Activated CD4-positive, alpha-beta memory T cell treated with anti-CD3 and anti-CD28 coated beads, Interleukin-2, amount 10 ng/mL, durations not matched to agents 7 days and 5 days (primary cell): ENCODE results near the gene DENND6A. TPM values are rescaled to one million over a fixed set of nuclear protein-coding genes. Genes with fewer than 3 reads are reported as not detected.
"Not testable (repeated sequence)": the region's sequence is repeated elsewhere in the genome, so short reads cannot be mapped to it uniquely, and the experiment has no call there.

Experiments
- CTCF ChIA-PET: fragments of 350-600 bp; sonication (Branson Sonifier 250); formaldehyde crosslinking; loops from one replicate; lab custom pipeline; 2021; ENCODE audit warnings: antibody characterized with exemption, inconsistent platforms; lab: Charles Lee
- POLR2A ChIA-PET: fragments of 350-600 bp; sonication (Branson Sonifier 250); formaldehyde crosslinking; loops from one replicate; lab custom pipeline; 2021; ENCODE audit warnings: antibody characterized with exemption; lab: Charles Lee
- DNase-seq: peaks from one replicate; pipeline ENCODE4 v3.0.0-alpha.2; 2020
- H3K27ac Mint-ChIP-seq: one replicate; pipeline ENCODE4 v1.8.0; 2021; ENCODE audit warnings: mild to moderate bottlenecking, mixed read lengths
- H3K27me3 Mint-ChIP-seq: one replicate; pipeline ENCODE4 v1.8.0; 2021; ENCODE audit warnings: mixed read lengths
- H3K36me3 Mint-ChIP-seq: one replicate; pipeline ENCODE4 v1.8.0; 2021; ENCODE audit warnings: low read depth, mixed read lengths
- H3K4me1 Mint-ChIP-seq: one replicate; pipeline ENCODE4 v1.8.0; 2021; ENCODE audit warnings: mixed read lengths
- H3K4me3 Mint-ChIP-seq: one replicate; pipeline ENCODE4 v1.8.0; 2021; ENCODE audit warnings: mild to moderate bottlenecking, mixed read lengths
- H3K9me3 Mint-ChIP-seq: one replicate; pipeline ENCODE4 v1.8.0; 2021; ENCODE audit warnings: mixed read lengths
- total RNA-seq, 2 experiments: library from RNA; stranded (reverse); gene quantifications; one replicate each; pipeline ENCODE4 v1.2.3, GENCODE V29; 2021

DENND6A gene
- total RNA-seq, 2 experiments from 2014 or later, result 28.5 to 29.6 TPM

- H3K27ac Mint-ChIP-seq, H3K27me3 Mint-ChIP-seq, H3K4me3 Mint-ChIP-seq, CTCF ChIA-PET, H3K4me1 Mint-ChIP-seq, DNase-seq, POLR2A ChIA-PET: not testable (repeated sequence)
- peaks cover 42% of the 10 kb centered on the region for H3K36me3 Mint-ChIP-seq
- H3K9me3 Mint-ChIP-seq, result peaks cover 12% of the 10 kb centered on the region
These were observed 81.0 kb downstream of the DENND6A start for GRCh38 chr3:57611870-57612269.

- CTCF ChIA-PET, result no interaction called here
- Mint-ChIP-seq H3K4me1 (peaks cover 2% of the 10 kb centered on the region), H3K27ac (no peak overlapping the region), H3K36me3 (peaks cover 59% of the 10 kb centered on the region), H3K27me3 (no peaks in the 10 kb centered on the region), H3K4me3 (no peak overlapping the region), H3K9me3 (peaks cover 19% of the 10 kb centered on the region)
- POLR2A ChIA-PET, result interaction anchor here (1.7 kb wide), 1 partner anchor 9 kb away, joined by 8 read pairs; the partner anchor contains the start of gene ARF4
- DNase-seq, result no peak
These were observed 87.2 kb downstream of the DENND6A start for GRCh38 chr3:57605683-57606082.

GRCh38 chr3:57604971-57605370, 87.9 kb downstream of the DENND6A start:
- Mint-ChIP-seq H3K27me3 (no peaks in the 10 kb centered on the region), H3K9me3 (peaks cover 16% of the 10 kb centered on the region), H3K27ac (no peak overlapping the region), H3K4me1 (peaks cover 2% of the 10 kb centered on the region), H3K4me3 (no peak overlapping the region), H3K36me3 (peaks cover 51% of the 10 kb centered on the region)
- POLR2A ChIA-PET, result interaction anchor here (0.6 to 2.1 kb wide), 3 partner anchors 9 to 458 kb away, joined by 3 to 7 read pairs (median 5); partner anchors contain the start of gene PDE12
- CTCF ChIA-PET, result no interaction called here
- no peak for DNase-seq

- POLR2A ChIA-PET, result interaction anchor here (1.3 to 8.7 kb wide), 3 partner anchors 43 to 156 kb away, joined by 3 to 173 read pairs (median 41); partner anchors contain the start of genes PDE12 and SLMAP
- Mint-ChIP-seq H3K27me3 (no peaks in the 10 kb centered on the region), H3K27ac (no peak overlapping the region), H3K36me3 (peaks cover 34% of the 10 kb centered on the region), H3K9me3 (no peaks in the 10 kb centered on the region), H3K4me3 (no peak overlapping the region), H3K4me1 (peaks cover 19% of the 10 kb centered on the region)
- no peak for DNase-seq
- CTCF ChIA-PET, result interaction anchor here (0.7 to 1.3 kb wide), 2 partner anchors 203 to 577 kb away, joined by 3 to 5 read pairs; no protein-coding TSS in a partner anchor
These were observed 92.7 kb downstream of the DENND6A start for GRCh38 chr3:57600195-57600594.

- H3K9me3 Mint-ChIP-seq, result no peaks in the 10 kb centered on the region
- ChIA-PET POLR2A (interaction anchor here (0.7 to 8.7 kb wide), 8 partner anchors 12 to 157 kb away, joined by 3 to 173 read pairs (median 4); partner anchors contain the start of genes DENND6A, PDE12 and SLMAP), CTCF (interaction anchor here (1.3 kb wide), 1 partner anchor 201 kb away, joined by 5 read pairs; no protein-coding TSS in a partner anchor)
- no peak for DNase-seq
- H3K4me3 Mint-ChIP-seq, result peak overlapping the region; percentile 87
- H3K27ac Mint-ChIP-seq, result peak overlapping the region; percentile 98
- peaks cover 32% of the 10 kb centered on the region for H3K4me1 Mint-ChIP-seq
- peaks cover 38% of the 10 kb centered on the region for H3K36me3 Mint-ChIP-seq
- no peaks in the 10 kb centered on the region for H3K27me3 Mint-ChIP-seq
These were observed 94.0 kb downstream of the DENND6A start for GRCh38 chr3:57598765-57599360.

GRCh38 chr3:57597127-57597923, 95.6 kb downstream of the DENND6A start, which contains the start of gene ARF4:
TSS of gene ARF4 (minus strand) at chr3:57597344. CDS start at chr3:57597140, 204 bp downstream.
- no peaks in the 10 kb centered on the region for H3K9me3 Mint-ChIP-seq
- no peaks in the 10 kb centered on the region for H3K27me3 Mint-ChIP-seq
- H3K4me1 Mint-ChIP-seq, result peaks cover 45% of the 10 kb centered on the region
- peak within 1 kb of the TSS; percentile 98 for H3K27ac Mint-ChIP-seq
- peaks cover 43% of the 10 kb centered on the region for H3K36me3 Mint-ChIP-seq
- DNase-seq, result peak; percentile 100
- ChIA-PET CTCF (interaction anchor here (0.7 to 2.8 kb wide), 5 partner anchors 17 to 239 kb away, joined by 3 to 10 read pairs (median 4); partner anchors contain the start of genes DENND6A, PDE12 and SLMAP), POLR2A (interaction anchor here (0.6 to 8.7 kb wide), 25 partner anchors 9 to 709 kb away, joined by 3 to 173 read pairs (median 5); partner anchors contain the start of genes APPL1, DENND6A, HTD2 and PDE12)
- peak within 1 kb of the TSS; percentile 87 for H3K4me3 Mint-ChIP-seq

- H3K9me3 Mint-ChIP-seq, result no peaks in the 10 kb centered on the region
- ChIA-PET CTCF (interaction anchor here (0.6 to 2.8 kb wide), 7 partner anchors 26 to 260 kb away, joined by 3 to 10 read pairs (median 4); partner anchors contain the start of genes DENND6A, PDE12 and SLMAP), POLR2A (interaction anchor here (0.7 to 8.7 kb wide), 21 partner anchors 8 to 680 kb away, joined by 3 to 173 read pairs (median 5); partner anchors contain the start of genes DENND6A, PDE12 and SLMAP)
- peak overlapping the region; percentile 87 for H3K4me3 Mint-ChIP-seq
- DNase-seq, result peak; percentile 77
- H3K36me3 Mint-ChIP-seq, result peaks cover 45% of the 10 kb centered on the region
- H3K27me3 Mint-ChIP-seq, result no peaks in the 10 kb centered on the region
- H3K27ac Mint-ChIP-seq, result peak overlapping the region; percentile 98
- peaks cover 46% of the 10 kb centered on the region for H3K4me1 Mint-ChIP-seq
These were observed 96.3 kb downstream of the DENND6A start for GRCh38 chr3:57596495-57597126.

- peak overlapping the region; percentile 87 for H3K4me3 Mint-ChIP-seq
- peaks cover 50% of the 10 kb centered on the region for H3K4me1 Mint-ChIP-seq
- CTCF ChIA-PET, result no interaction called here
- H3K9me3 Mint-ChIP-seq, result no peaks in the 10 kb centered on the region
- no peaks in the 10 kb centered on the region for H3K27me3 Mint-ChIP-seq
- POLR2A ChIA-PET, result interaction anchor here (0.8 to 8.7 kb wide), 3 partner anchors 14 to 162 kb away, joined by 3 to 173 read pairs (median 6); partner anchors contain the start of genes PDE12 and SLMAP
- peak overlapping the region; percentile 24 for H3K27ac Mint-ChIP-seq
- DNase-seq, result no peak
- H3K36me3 Mint-ChIP-seq, result peaks cover 40% of the 10 kb centered on the region
These were observed 98.3 kb downstream of the DENND6A start for GRCh38 chr3:57594576-57594975.

- CTCF ChIA-PET, result interaction anchor here (0.5 kb wide), 1 partner anchor 16 kb away, joined by 3 read pairs; no protein-coding TSS in a partner anchor
- H3K27me3 Mint-ChIP-seq, result no peaks in the 10 kb centered on the region
- no peak for DNase-seq
- H3K27ac Mint-ChIP-seq, result no peak overlapping the region
- peaks cover 45% of the 10 kb centered on the region for H3K4me1 Mint-ChIP-seq
- H3K4me3 Mint-ChIP-seq, result peak overlapping the region; percentile 87
- POLR2A ChIA-PET, result interaction anchor here (0.8 to 8.7 kb wide), 3 partner anchors 14 to 162 kb away, joined by 3 to 173 read pairs (median 6); partner anchors contain the start of genes PDE12 and SLMAP
- no peaks in the 10 kb centered on the region for H3K9me3 Mint-ChIP-seq
- peaks cover 37% of the 10 kb centered on the region for H3K36me3 Mint-ChIP-seq
These were observed 98.7 kb downstream of the DENND6A start for GRCh38 chr3:57594144-57594543.

- POLR2A ChIA-PET, result interaction anchor here (8.7 kb wide), 1 partner anchor 35 kb away, joined by 173 read pairs; the partner anchor contains the start of gene PDE12
- Mint-ChIP-seq H3K9me3 (no peaks in the 10 kb centered on the region), H3K4me1 (peaks cover 42% of the 10 kb centered on the region), H3K27me3 (no peaks in the 10 kb centered on the region), H3K4me3 (no peak overlapping the region), H3K36me3 (peaks cover 39% of the 10 kb centered on the region), H3K27ac (no peak overlapping the region)
- CTCF ChIA-PET, result interaction anchor here (1.0 kb wide), 1 partner anchor 21 kb away, joined by 8 read pairs; no protein-coding TSS in a partner anchor
- no peak for DNase-seq
These were observed 100.6 kb downstream of the DENND6A start for GRCh38 chr3:57592306-57592705.

GRCh38 chr3:57587905-57588304, 105.0 kb downstream of the DENND6A start:
- no peaks in the 10 kb centered on the region for H3K9me3 Mint-ChIP-seq
- no peak for DNase-seq
- no peak overlapping the region for H3K27ac Mint-ChIP-seq
- H3K4me1 Mint-ChIP-seq, result peaks cover 27% of the 10 kb centered on the region
- H3K36me3 Mint-ChIP-seq, result peaks cover 33% of the 10 kb centered on the region
- ChIA-PET CTCF (no interaction called here), POLR2A (interaction anchor here (3.8 kb wide), 1 partner anchor 9 kb away, joined by 21 read pairs; the partner anchor contains the start of gene ARF4)
- H3K27me3 Mint-ChIP-seq, result no peaks in the 10 kb centered on the region
- no peak overlapping the region for H3K4me3 Mint-ChIP-seq
